GM21367 (cell line): ENCODE measurements around the gene TBXT.

Source experiments
- ATAC-seq: cut with Tn5 transposase; IDR thresholded peaks from one replicate; pipeline ENCODE4 v1.9.1; 2021; ENCODE audit not compliant: unreplicated experiment

TBXT gene

DNA sequence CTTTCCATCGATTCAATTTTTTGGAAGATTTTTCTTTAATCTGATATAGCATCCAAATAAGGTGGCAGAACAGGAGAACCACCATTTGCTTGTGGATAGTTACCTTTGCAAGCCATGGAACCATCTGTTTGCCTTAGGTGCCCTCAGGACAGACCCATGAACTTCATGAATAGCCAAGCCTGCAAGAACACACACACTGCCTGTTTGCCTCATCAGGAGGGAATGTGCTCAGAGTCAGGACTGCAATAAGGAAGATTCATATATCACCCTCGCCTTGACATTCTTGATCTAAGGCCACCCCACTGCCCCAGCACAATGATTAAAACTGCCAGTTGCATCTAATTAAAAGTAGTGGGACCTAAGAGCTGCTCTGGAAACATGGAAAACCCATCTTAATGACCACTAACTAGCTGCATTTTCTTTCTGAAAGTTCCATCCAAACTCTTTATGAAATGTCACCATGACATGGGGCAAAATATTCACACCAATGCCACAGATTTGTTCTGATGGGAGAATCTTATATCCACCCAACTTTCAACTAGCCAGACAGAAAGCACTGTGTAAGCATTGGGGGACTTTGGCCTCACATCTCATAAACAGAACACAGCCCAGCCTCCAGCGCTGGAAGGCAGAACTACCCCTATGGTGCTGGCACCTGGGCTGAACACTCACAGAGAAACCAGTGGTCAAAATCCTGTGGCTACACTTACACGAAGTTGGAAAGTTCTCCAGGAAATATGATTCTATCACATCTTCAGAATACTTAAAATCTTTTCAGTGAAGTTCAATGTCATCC, 48.3 kb downstream of the TBXT start:
- no peak for ATAC-seq

DNA sequence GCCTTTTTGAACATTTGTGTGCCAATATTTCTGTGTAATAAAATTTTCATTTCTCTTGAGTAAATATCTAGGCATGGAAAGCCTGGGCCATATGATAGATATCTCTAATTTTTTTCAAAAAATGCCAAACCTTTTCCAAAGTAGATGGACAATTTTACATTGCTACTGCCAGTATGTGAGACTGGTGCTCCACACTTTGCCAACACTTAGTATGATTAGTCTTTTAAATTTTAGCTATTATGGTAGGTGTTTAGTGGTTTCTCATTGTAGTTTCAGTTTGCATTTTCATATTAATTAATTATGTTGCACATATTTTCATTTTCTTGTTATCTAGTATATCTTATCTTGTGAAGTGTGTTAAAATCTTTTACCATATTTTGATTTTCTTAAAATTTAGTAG, 52.0 kb downstream of the TBXT start:
- ATAC-seq = no peak

DNA sequence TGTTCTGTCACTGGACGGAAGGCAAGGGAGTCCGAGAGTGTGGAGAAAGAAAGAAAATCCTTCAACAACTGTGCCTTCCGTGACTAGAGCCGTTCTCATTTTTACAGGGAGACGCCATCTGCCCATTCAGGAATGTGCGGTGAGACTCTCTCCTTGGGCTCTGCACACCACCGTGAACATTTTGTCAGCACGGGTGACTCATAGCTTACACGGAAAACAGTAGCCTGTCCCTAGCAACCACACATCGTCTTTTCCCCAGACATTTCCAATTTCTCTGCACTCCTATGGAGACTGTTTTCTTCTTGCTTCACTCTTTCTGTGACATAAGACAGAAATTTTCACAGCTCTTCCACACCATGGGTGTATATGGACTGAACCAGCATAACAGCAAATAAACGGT, 55.1 kb downstream of the TBXT start:
- ATAC-seq = no peak

DNA sequence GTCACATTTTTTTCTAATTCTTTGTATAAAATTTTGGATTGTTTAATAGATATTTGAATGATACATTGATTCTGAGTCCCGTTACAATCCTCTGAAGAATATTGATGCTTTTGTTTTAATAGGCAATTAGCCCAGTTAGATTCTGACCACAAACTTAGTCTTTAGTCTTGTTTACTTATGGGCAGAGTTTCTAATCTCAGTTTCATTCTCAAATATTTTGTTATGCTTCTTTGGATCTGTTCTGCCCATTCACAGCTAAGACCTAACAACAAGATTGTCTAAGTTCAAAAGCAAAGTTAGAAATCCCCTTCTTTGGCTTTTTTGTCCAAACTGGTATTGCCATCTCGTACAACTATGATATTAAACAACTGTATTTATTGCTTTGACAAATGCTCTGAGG, 58.0 kb downstream of the TBXT start:
- ATAC-seq = no peak
